GM23248 (cell line): Measurements from ENCODE around the gene DNMT1.

Experiments
- EZH2 ChIP-seq: fragments of 200-600 bp; sonication (generic); IDR thresholded peaks from 2 replicates; pipeline ENCODE4 v1.6.1; 2018; ENCODE audit warnings: antibody characterized with exemption, mild to moderate bottlenecking; ENCODE audit not compliant: insufficient read depth, poor library complexity, severe bottlenecking
- EZH2phosphoT487 ChIP-seq: fragments of 200-600 bp; sonication (generic); IDR thresholded peaks from 2 replicates; pipeline ENCODE4 v1.6.1; 2018; ENCODE audit warnings: antibody characterized with exemption, moderate library complexity, mild to moderate bottlenecking, low read depth; ENCODE audit not compliant: insufficient read depth

- TF ChIP-seq EZH2 (no peak), EZH2phosphoT487 (no peak)
Measured at GRCh38 chr19:10113592-10113963, 81.2 kb downstream of the DNMT1 start.
